ENCODE data around the gene CAPZA2. TPM values are rescaled to one million over a fixed set of nuclear protein-coding genes. Genes with fewer than 3 reads are reported as not detected.

CAPZA2 gene
- total RNA-seq, 6 experiments from 2014 or later: 216 to 311 (median 275) TPM

- Mint-ChIP-seq H3K27ac (peak overlapping the region; percentile 77), H3K9me3 (no peaks in the 10 kb centered on the region), H3K36me3 (ENCODE audit: low read depth) (peaks cover 11% of the 10 kb centered on the region; the same call in 1 of the 2 replicates), H3K4me1 (ENCODE audit: low read depth) (peaks cover 54% of the 10 kb centered on the region), H3K4me3 (peak overlapping the region; percentile 20; the same call in 1 of the 2 replicates), H3K27me3 (ENCODE audit: insufficient read depth) (peaks cover 7% of the 10 kb centered on the region)
- TF ChIP-seq CTCF (IDR thresholded peaks at IDR 0.05): no peak
- DNase-seq: peak; percentile 86
Measured at GRCh38 chr7:116859323-116859722, 3.1 kb upstream of the CAPZA2 start.

GRCh38 chr7:116861717-116862116 lies 670 bp upstream of the CAPZA2 start:
- peaks cover 15% of the 10 kb centered on the region; the same call in 1 of the 2 replicates for H3K36me3 Mint-ChIP-seq (ENCODE audit: low read depth)
- H3K4me1 Mint-ChIP-seq (ENCODE audit: low read depth): peaks cover 54% of the 10 kb centered on the region
- H3K27ac Mint-ChIP-seq: peak overlapping the region; percentile 82
- peaks cover 4% of the 10 kb centered on the region for H3K27me3 Mint-ChIP-seq (ENCODE audit: insufficient read depth)
- no peaks in the 10 kb centered on the region for H3K9me3 Mint-ChIP-seq
- peak overlapping the region; percentile 99 for H3K4me3 Mint-ChIP-seq
- no peak for TF ChIP-seq CTCF (IDR thresholded peaks at IDR 0.05)
- no peak for DNase-seq

DNA sequence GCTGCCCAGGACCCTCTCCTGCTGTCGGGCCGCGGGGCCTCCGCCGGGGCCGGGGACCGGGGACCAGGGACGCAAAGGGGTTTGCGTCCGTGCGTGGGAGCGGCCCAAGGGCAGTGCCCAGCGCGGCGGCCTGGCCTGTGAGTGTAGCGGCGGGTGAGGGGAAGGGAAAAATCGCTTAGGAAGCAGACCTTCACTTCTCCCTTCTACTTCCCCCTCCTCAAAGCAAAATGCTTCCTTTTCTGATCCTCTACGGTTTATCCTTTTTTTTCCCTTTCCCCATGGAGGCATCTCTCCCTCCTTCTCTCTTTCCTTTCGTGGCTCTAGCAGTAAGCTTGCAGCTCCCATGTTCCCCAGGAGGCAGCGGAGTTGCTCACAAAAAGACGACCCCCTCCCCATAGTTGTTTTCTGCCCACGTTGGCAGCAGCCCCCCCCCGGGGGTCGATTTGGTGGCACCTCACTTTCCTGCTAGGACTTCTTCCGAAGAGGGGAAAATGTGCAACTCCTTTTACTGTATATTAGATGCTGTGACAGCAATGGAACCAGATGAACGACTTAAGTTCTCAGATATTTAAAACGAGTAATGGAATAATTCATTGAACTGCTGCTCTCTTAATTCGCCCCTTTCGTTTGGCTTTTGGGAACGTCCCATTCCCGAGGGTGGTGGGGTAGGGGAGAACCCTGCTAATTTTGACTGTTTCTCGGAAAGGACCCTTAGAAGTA lies 724 bp downstream of the CAPZA2 start:
- Mint-ChIP-seq H3K4me3 (peak overlapping the region; percentile 99), H3K27me3 (ENCODE audit: insufficient read depth) (peaks cover 4% of the 10 kb centered on the region), H3K4me1 (ENCODE audit: low read depth) (peaks cover 67% of the 10 kb centered on the region), H3K36me3 (ENCODE audit: low read depth) (peaks cover 26% of the 10 kb centered on the region), H3K9me3 (no peaks in the 10 kb centered on the region), H3K27ac (peak overlapping the region; percentile 94)
- no peak for DNase-seq
- TF ChIP-seq CTCF (IDR thresholded peaks at IDR 0.05): no peak

- Mint-ChIP-seq H3K27ac (peak overlapping the region; percentile 94), H3K4me3 (peak overlapping the region; percentile 99), H3K36me3 (ENCODE audit: low read depth) (peaks cover 27% of the 10 kb centered on the region), H3K27me3 (ENCODE audit: insufficient read depth) (peaks cover 4% of the 10 kb centered on the region), H3K9me3 (no peaks in the 10 kb centered on the region), H3K4me1 (ENCODE audit: low read depth) (peaks cover 61% of the 10 kb centered on the region)
- DNase-seq: no peak
- TF ChIP-seq CTCF (IDR thresholded peaks at IDR 0.05): no peak
Measured at GRCh38 chr7:116863936-116864500, 1.6 kb downstream of the CAPZA2 start.

DNA sequence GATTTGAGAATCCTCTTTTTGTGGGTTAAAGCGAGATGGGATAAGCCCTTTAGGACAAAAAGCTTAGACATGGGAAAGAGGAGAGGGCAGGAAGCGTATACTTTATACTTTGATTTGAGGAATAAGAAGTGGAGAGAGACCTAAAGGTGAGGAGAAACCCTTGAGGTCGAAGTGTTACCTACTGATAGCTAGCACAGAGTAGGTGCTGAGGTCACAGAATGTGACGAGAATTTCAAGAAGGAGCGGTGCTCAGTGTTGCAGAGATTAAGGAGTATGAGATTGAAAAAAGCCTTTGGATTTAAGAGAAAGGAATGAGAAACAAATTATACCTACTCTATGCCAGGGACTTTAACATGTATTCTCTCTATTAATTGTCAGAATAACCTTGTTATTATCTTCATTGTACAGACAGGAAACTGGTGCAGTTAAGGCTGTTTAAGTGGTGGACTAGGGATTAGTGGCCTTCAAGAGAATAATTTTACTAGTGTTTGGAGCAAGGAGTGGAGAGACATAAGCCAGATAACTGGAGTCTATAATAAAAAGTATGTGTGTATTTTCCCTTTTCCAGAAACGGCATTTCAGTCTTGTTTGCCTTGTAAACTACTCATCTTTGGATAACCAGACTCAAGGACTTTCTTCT lies 8.8 kb downstream of the CAPZA2 start:
- no peak for TF ChIP-seq CTCF (IDR thresholded peaks at IDR 0.05)
- DNase-seq: no peak
- peak overlapping the region; percentile 66 for H3K27ac Mint-ChIP-seq
- H3K9me3 Mint-ChIP-seq: no peaks in the 10 kb centered on the region
- no peaks in the 10 kb centered on the region for H3K27me3 Mint-ChIP-seq (ENCODE audit: insufficient read depth)
- peaks cover 29% of the 10 kb centered on the region; the same call in 1 of the 2 replicates for H3K36me3 Mint-ChIP-seq (ENCODE audit: low read depth)
- H3K4me3 Mint-ChIP-seq: peak overlapping the region; percentile 25; the same call in 1 of the 2 replicates
- H3K4me1 Mint-ChIP-seq (ENCODE audit: low read depth): peaks cover 68% of the 10 kb centered on the region

Measured in HFFc6 (cell line).